Activated CD8-positive, alpha-beta T cell treated with anti-CD3 and anti-CD28 coated beads for 36 hours (primary cell): ENCODE measurements around the gene PAGR1. TPM values are rescaled to one million over a fixed set of nuclear protein-coding genes. Genes with fewer than 3 reads are reported as not detected.
A peak's percentile ranks its signal among the peaks of the same experiment; 100 is the strongest.

ENCODE experiments used
- ATAC-seq: fragments of 200-7000 bp; cut with Tn5 transposase; one replicate; pipeline ENCODE4 v1.10.0; 2021; ENCODE audit warnings: mild to moderate bottlenecking, moderate library complexity
- CTCF ChIA-PET: fragments of 350-600 bp; sonication (Branson Sonifier 250); formaldehyde crosslinking; loops from one replicate; lab custom pipeline; 2021; ENCODE audit warnings: antibody characterized with exemption; lab: Charles Lee
- POLR2A ChIA-PET: fragments of 350-600 bp; sonication (Branson Sonifier 250); formaldehyde crosslinking; loops from one replicate; lab custom pipeline; 2021; ENCODE audit warnings: antibody characterized with exemption; lab: Charles Lee
- DNase-seq: peaks from one replicate; pipeline ENCODE4 v3.0.0-alpha.2; 2020
- H3K27ac Mint-ChIP-seq: one replicate; pipeline ENCODE4 v1.8.0; 2021; ENCODE audit warnings: mild to moderate bottlenecking, mixed read lengths
- H3K27me3 Mint-ChIP-seq: one replicate; pipeline ENCODE4 v1.8.0; 2021; ENCODE audit warnings: mixed read lengths
- H3K36me3 Mint-ChIP-seq: one replicate; pipeline ENCODE4 v1.8.0; 2021; ENCODE audit warnings: low read depth, mixed read lengths
- H3K4me1 Mint-ChIP-seq: one replicate; pipeline ENCODE4 v1.8.0; 2021; ENCODE audit warnings: low read depth, mixed read lengths
- H3K4me3 Mint-ChIP-seq: one replicate; pipeline ENCODE4 v1.8.0; 2021; ENCODE audit warnings: mild to moderate bottlenecking, moderate library complexity, mixed read lengths
- H3K9me3 Mint-ChIP-seq: one replicate; pipeline ENCODE4 v1.8.0; 2021; ENCODE audit warnings: mixed read lengths
- intact Hi-C: fragments of 100-400 bp; cut with micrococcal nuclease; formaldehyde crosslinking; loops from one replicate; pipeline ENCODE4 v1.10.0; 2022
- total RNA-seq, 2 experiments: library from RNA; stranded (reverse); gene quantifications; one replicate each; pipeline ENCODE4 v1.2.3, GENCODE V29; 2021
- TF ChIP-seq, protein P1 (sequence below): fragments of 200-600 bp; IDR thresholded peaks from one replicate; pipeline ENCODE4 v1.8.0; 2022; ENCODE audit warnings: antibody characterized with exemption, mild to moderate bottlenecking

The PAGR1 gene
- total RNA-seq, 2 experiments from 2014 or later, result 26.8 to 29.0 TPM

DNA sequence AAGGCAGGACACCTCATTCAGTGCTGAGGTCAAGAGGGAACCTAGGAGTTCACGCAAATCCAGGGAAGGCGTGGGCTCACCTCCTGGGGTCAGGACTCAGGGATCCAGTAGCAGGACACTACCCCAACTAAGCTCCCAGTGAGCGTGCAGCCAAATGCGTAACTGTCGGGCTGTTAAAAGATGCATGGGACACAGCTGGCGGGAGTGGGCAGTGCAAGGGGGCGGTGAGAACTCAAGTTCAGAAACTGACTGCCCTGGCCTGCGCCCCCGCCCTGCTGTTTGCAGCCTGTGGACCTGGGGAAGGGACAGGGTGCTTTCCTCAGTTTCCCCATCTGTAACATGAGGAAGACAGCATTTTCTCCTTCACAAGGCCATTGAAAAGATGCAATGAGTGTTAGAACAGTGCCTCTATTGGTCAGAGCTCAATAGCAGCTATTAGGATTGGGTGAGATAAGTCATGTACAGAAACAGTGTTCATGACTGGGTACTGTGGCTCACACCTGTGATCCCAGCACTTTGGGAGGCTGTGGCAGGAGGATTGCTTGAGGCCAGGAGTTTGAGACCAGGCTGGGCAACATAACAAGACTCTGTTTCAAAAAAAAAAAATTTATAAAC lies 26.9 kb downstream of the PAGR1 start:
- ATAC-seq (peak; percentile 53), DNase-seq (no peak)
- POLR2A ChIA-PET, result interaction anchor here (1.2 to 1.8 kb wide), 4 partner anchors 16 to 52 kb away, joined by 3 to 8 read pairs (median 4); partner anchors contain the start of genes KIF22 and MVP
- Mint-ChIP-seq H3K9me3 (no peaks in the 10 kb centered on the region), H3K4me1 (no peaks in the 10 kb centered on the region), H3K36me3 (peaks cover 6% of the 10 kb centered on the region), H3K27ac (no peak overlapping the region), H3K27me3 (no peaks in the 10 kb centered on the region), H3K4me3 (no peak overlapping the region)
- CTCF ChIA-PET, result interaction anchor here (0.9 to 2.0 kb wide), 6 partner anchors 10 to 144 kb away, joined by 3 to 7 read pairs (median 4); no protein-coding TSS in a partner anchor
- intact Hi-C loops, result no loop called here
- TF ChIP-seq, protein P1, sequence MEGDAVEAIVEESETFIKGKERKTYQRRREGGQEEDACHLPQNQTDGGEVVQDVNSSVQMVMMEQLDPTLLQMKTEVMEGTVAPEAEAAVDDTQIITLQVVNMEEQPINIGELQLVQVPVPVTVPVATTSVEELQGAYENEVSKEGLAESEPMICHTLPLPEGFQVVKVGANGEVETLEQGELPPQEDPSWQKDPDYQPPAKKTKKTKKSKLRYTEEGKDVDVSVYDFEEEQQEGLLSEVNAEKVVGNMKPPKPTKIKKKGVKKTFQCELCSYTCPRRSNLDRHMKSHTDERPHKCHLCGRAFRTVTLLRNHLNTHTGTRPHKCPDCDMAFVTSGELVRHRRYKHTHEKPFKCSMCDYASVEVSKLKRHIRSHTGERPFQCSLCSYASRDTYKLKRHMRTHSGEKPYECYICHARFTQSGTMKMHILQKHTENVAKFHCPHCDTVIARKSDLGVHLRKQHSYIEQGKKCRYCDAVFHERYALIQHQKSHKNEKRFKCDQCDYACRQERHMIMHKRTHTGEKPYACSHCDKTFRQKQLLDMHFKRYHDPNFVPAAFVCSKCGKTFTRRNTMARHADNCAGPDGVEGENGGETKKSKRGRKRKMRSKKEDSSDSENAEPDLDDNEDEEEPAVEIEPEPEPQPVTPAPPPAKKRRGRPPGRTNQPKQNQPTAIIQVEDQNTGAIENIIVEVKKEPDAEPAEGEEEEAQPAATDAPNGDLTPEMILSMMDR, result no peak

DNA sequence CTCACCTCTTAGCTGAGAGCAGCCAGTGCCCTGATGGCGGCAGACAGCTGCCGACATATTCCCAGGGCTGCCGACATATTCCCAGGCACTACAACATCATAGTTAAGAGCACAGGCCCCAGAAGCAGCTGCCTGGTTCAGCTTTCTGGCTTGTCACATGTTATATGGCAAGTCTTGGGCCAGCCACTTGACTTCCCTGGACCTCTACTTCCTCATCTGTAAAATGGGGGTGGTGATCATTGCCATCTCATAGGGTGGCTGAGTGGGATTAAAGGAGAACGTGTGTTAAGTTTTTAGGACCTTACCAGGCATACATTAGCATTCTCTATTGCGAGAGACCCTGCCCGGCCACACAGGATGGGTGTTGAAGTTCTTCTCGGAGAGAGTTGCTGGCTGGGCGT lies 28.0 kb downstream of the PAGR1 start:
- POLR2A ChIA-PET, result interaction anchor here (0.7 to 1.8 kb wide), 3 partner anchors 17 to 36 kb away, joined by 3 to 8 read pairs (median 5); no protein-coding TSS in a partner anchor
- no peak for ATAC-seq
- intact Hi-C loops, result no loop called here
- Mint-ChIP-seq H3K4me1 (no peaks in the 10 kb centered on the region), H3K27ac (no peak overlapping the region), H3K36me3 (peaks cover 6% of the 10 kb centered on the region), H3K27me3 (no peaks in the 10 kb centered on the region), H3K4me3 (no peak overlapping the region), H3K9me3 (no peaks in the 10 kb centered on the region)
- no peak for DNase-seq
- TF ChIP-seq, protein P1, result no peak
- CTCF ChIA-PET, result interaction anchor here (0.9 to 1.9 kb wide), 4 partner anchors 9 to 143 kb away, joined by 3 to 7 read pairs (median 4); no protein-coding TSS in a partner anchor

DNA sequence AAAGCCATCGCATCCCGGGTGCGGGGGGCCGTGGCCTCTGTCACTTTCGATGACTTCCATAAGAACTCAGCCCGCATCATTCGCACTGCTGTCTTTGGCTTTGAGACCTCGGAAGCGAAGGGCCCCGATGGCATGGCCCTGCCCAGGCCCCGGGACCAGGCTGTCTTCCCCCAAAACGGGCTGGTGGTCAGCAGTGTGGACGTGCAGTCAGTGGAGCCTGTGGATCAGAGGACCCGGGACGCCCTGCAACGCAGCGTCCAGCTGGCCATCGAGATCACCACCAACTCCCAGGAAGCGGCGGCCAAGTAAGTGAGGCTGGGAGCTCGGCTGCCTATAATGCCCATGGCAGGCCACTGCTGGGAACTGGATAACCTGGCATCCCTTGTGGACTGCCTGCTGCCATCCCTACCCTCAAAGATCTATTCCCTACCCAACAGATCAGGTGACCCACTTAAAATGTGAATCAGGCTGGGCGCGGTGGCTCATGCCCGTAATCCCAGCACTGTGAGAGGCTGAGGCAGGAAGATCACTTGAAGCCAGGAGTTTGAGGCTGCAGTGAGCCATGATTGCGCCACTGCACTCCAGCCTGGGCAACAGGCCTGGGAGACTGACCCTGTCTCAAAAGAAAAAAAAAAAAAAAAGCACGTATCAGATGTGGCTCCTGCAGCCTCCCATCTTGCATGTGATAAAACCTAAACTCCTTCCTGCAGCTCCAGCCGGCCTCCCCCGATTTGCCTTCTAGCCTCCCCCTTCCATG lies 28.8 kb downstream of the PAGR1 start:
- Mint-ChIP-seq H3K27me3 (no peaks in the 10 kb centered on the region), H3K27ac (no peak overlapping the region), H3K9me3 (no peaks in the 10 kb centered on the region), H3K4me3 (no peak overlapping the region), H3K36me3 (peaks cover 6% of the 10 kb centered on the region), H3K4me1 (no peaks in the 10 kb centered on the region)
- TF ChIP-seq, protein P1, result no peak
- POLR2A ChIA-PET, result interaction anchor here (0.6 to 1.0 kb wide), 3 partner anchors 20 to 74 kb away, joined by 3 read pairs; partner anchors contain the start of gene KIF22
- CTCF ChIA-PET, result interaction anchor here (0.7 to 5.6 kb wide), 3 partner anchors 11 to 37 kb away, joined by 3 to 95 read pairs (median 5); partner anchors contain the start of genes MVP and PAGR1
- ATAC-seq (no peak), DNase-seq (no peak)
- intact Hi-C loops, result no loop called here

DNA sequence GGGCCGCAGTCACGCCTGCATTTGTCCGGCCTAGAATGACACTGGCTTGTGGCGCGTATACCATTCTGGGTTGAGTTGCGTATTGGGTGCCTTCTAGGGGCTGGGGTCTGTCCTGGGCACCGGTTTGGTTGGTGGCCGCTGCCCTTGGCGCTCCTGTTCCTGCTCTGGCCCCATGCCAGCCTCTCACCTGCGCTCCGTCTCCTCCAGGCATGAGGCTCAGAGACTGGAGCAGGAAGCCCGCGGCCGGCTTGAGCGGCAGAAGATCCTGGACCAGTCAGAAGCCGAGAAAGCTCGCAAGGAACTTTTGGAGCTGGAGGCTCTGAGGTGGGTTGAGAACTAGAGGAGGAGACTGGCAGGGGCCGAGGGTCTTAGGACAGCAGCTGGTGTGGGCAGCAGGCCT lies 29.7 kb downstream of the PAGR1 start:
- intact Hi-C loops, result no loop called here
- no peak overlapping the region for H3K4me3 Mint-ChIP-seq
- DNase-seq (no peak), ATAC-seq (no peak)
- TF ChIP-seq, protein P1, result no peak
- H3K27me3 Mint-ChIP-seq, result no peaks in the 10 kb centered on the region
- CTCF ChIA-PET, result interaction anchor here (0.6 to 5.6 kb wide), 4 partner anchors 27 to 169 kb away, joined by 4 to 95 read pairs (median 6); partner anchors contain the start of genes MVP and PAGR1
- peaks cover 6% of the 10 kb centered on the region for H3K36me3 Mint-ChIP-seq
- no peaks in the 10 kb centered on the region for H3K9me3 Mint-ChIP-seq
- no peak overlapping the region for H3K27ac Mint-ChIP-seq
- POLR2A ChIA-PET, result interaction anchor here (0.6 to 3.6 kb wide), 3 partner anchors 38 to 73 kb away, joined by 3 to 29 read pairs (median 3); partner anchors contain the start of genes KIF22 and MAZ
- H3K4me1 Mint-ChIP-seq, result no peaks in the 10 kb centered on the region
